SK-N-SH (cell line): Measurements from ENCODE around the gene TBL1XR1. TPM values are rescaled to one million over a fixed set of nuclear protein-coding genes. Genes with fewer than 3 reads are reported as not detected.

Source experiments
- CTCF ChIA-PET: fragments of 300-600, 350-600 bp; formaldehyde crosslinking; extraction: SDS; loops from one replicate; lab custom pipeline; 2021; lab: Yijun Ruan, JAX
- POLR2A ChIA-PET: fragments of 350-600 bp; sonication (Branson Sonifier 250); formaldehyde crosslinking; extraction: SDS; loops from one replicate; lab custom pipeline; 2020; ENCODE audit warnings: antibody characterized with exemption, inconsistent platforms; lab: Yijun Ruan, JAX
- DNase-seq: peaks from one replicate; pipeline ENCODE4 v3.0.0; 2012
- H2AFZ ChIP-seq: fragments of 200-600 bp; sonication (generic); 2 replicates; pipeline ENCODE4 v1.8.1; 2016; ENCODE audit warnings: antibody characterized with exemption, mild to moderate bottlenecking, low read depth
- H3F3A ChIP-seq: fragments of 200-600 bp; sonication (generic); replicated peaks from 2 replicates; pipeline ENCODE3; 2016; ENCODE audit warnings: antibody characterized with exemption, mild to moderate bottlenecking; ENCODE audit not compliant: insufficient read depth
- H3K27ac ChIP-seq, 2 experiments: fragments of 200-500 bp in 1 of 2; fragments of 200-600 bp in 1 of 2; sonication (Bioruptor generic) in 1 of 2; sonication (generic), shearing (Covaris generic) in 1 of 2; 2 replicates each; pipeline versions ENCODE4 v1.5.1 to v1.6.1; 2014 to 2016; ENCODE audit warnings: low read depth in 2 of 2, inconsistent platforms in 1 of 2, low read length in 1 of 2, mild to moderate bottlenecking in 1 of 2, mixed read lengths in 1 of 2
- H3K27me3 ChIP-seq: fragments of 200-600 bp; sonication (generic), shearing (Covaris generic); 2 replicates; pipeline ENCODE4 v1.6.1; 2016; ENCODE audit warnings: mixed run types; ENCODE audit not compliant: insufficient read depth
- H3K36me3 ChIP-seq, 2 experiments: fragments of 200-500 bp in 1 of 2; fragments of 200-600 bp in 1 of 2; sonication (Bioruptor generic) in 1 of 2; sonication (generic) in 1 of 2; replicated peaks in 1 of 2; 2 replicates each; pipeline versions ENCODE3 to v1.5.1; 2014 to 2016; ENCODE audit warnings: low read length in 1 of 2, mild to moderate bottlenecking in 1 of 2; ENCODE audit not compliant: insufficient read depth in 2 of 2, control insufficient read depth in 1 of 2
- H3K4me1 ChIP-seq, 2 experiments: fragments of 200-500 bp in 1 of 2; fragments of 200-600 bp in 1 of 2; sonication (Bioruptor generic) in 1 of 2; sonication (generic), shearing (Covaris generic) in 1 of 2; 2 replicates each; pipeline versions ENCODE4 v1.5.1 to v1.6.1; 2014 to 2016; ENCODE audit warnings: low read depth in 1 of 2, low read length in 1 of 2, mixed run types in 1 of 2; ENCODE audit not compliant: insufficient read depth in 2 of 2, control insufficient read depth in 1 of 2
- H3K4me2 ChIP-seq: fragments of 200-600 bp; sonication (generic), shearing (Covaris generic); 2 replicates; pipeline ENCODE4 v1.6.1; 2017; ENCODE audit warnings: mixed run types
- H3K4me3 ChIP-seq, 2 experiments: fragments of 200-500 bp in 1 of 2; fragments of 200-600 bp in 1 of 2; sonication (Bioruptor generic) in 1 of 2; sonication (generic), shearing (Covaris generic) in 1 of 2; 2 replicates each; pipeline versions ENCODE4 v1.5.1 to v1.8.1; 2014 to 2016; ENCODE audit warnings: low read depth in 2 of 2, inconsistent platforms in 1 of 2, low read length in 1 of 2, mild to moderate bottlenecking in 1 of 2, mixed read lengths in 1 of 2, moderate library complexity in 1 of 2
- H3K79me2 ChIP-seq: fragments of 200-600 bp; sonication (generic); 2 replicates; pipeline ENCODE4 v1.8.1; 2017; ENCODE audit warnings: mild to moderate bottlenecking; ENCODE audit not compliant: insufficient read depth
- H3K9ac ChIP-seq: fragments of 200-600 bp; sonication (generic); 2 replicates; pipeline ENCODE4 v1.6.1; 2017; ENCODE audit warnings: mixed run types
- H3K9me2 ChIP-seq: fragments of 200-600 bp; sonication (generic); 2 replicates; pipeline ENCODE4 v1.6.1; 2017; ENCODE audit warnings: mixed run types
- H3K9me3 ChIP-seq: fragments of 200-600 bp; sonication (generic); 2 replicates; pipeline ENCODE4 v1.6.1; 2017; ENCODE audit warnings: mixed run types, mild to moderate bottlenecking, moderate library complexity
- H4K20me1 ChIP-seq: fragments of 200-600 bp; sonication (generic); 2 replicates; pipeline ENCODE4 v1.6.1; 2017; ENCODE audit warnings: mild to moderate bottlenecking, mixed run types; ENCODE audit not compliant: insufficient read depth
- ELF1 ChIP-seq: IDR thresholded peaks from 2 replicates; pipeline ENCODE4 v1.4.0; 2012
- GABPA ChIP-seq: IDR thresholded peaks from 2 replicates; pipeline ENCODE4 v1.4.0; 2012; ENCODE audit warnings: low read depth, mild to moderate bottlenecking
- GATA2 ChIP-seq: sonication (generic); formaldehyde crosslinking; IDR thresholded peaks from 2 replicates; pipeline ENCODE4 v1.5.0; 2020; ENCODE audit warnings: mild to moderate bottlenecking, missing genetic modification reagents
- RAD21 ChIP-seq: IDR thresholded peaks from 2 replicates; pipeline ENCODE4 v1.6.1; 2012; ENCODE audit warnings: mild to moderate bottlenecking, low read length
- RFX5 ChIP-seq: IDR thresholded peaks from 2 replicates; pipeline ENCODE4 v1.6.1; 2012; ENCODE audit warnings: mild to moderate bottlenecking, improper control_type of control experiment, low read length
- SIN3A ChIP-seq: IDR thresholded peaks from 2 replicates; pipeline ENCODE4 v1.6.1; 2012; ENCODE audit warnings: low read depth, mild to moderate bottlenecking, low read length, moderate library complexity, borderline replicate concordance
- TAF1 ChIP-seq: IDR thresholded peaks from 2 replicates; pipeline ENCODE4 v1.6.1; 2012; ENCODE audit warnings: low read depth, mild to moderate bottlenecking, low read length, moderate library complexity, borderline replicate concordance
- WGBS: methylation state at CpG from one replicate; pipeline ENCODE4 v1.1.6; 2017; ENCODE audit warnings: low lambda C conversion rate; 5-methylcytosine and 5-hydroxymethylcytosine counted together
- polyA plus RNA-seq, 3 experiments: library from polyadenylated mRNA; depleted of rRNA; stranded (reverse); fragments of >200 nt; gene quantifications; 2 replicates each; pipeline ENCODE4 v1.2.3, GENCODE V29; 2012
- TF ChIP-seq, protein P1 (sequence below): IDR thresholded peaks from 2 replicates; pipeline ENCODE4; 2012

Gene TBL1XR1
- polyA plus RNA-seq, 1 of the 3 experiments (the other 2 are of a cell fraction), result 20.9 TPM

DNA sequence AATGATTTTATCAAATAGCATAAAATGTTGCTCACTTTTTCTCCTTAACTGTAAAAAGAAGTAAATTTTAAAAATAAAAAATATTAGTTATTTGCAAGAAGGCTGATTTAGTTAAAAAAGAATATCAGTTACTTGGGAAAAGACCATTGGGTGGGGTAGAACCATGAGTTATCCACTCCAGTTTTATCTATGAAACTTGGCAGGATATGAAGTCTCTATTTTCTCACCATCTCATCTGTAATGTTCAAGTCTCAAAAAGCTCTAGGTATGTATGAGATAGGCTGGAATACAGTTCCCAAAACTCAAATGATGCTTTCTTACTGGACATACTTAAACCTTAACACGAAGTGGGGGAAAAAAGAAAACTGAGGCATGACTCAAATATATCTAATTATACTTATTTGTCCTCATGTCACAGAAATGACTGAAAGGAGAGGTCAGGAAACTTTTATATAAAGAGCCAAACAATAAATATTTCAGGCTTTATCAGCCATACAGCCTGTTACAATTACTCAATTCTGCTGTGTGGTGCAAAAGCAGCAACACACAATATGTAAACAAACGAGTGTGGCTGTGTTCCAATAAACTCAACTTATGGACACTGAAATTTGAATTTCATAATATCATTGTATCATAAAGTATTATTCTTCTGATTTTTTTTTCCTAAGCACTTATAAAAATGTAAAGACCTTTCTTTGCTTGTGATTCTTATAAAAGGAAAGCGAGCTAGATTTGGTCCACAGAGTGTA, 131.8 kb downstream of the TBL1XR1 start:
- Histone ChIP-seq H3K4me1 (peaks cover 0 to 30% of the 10 kb centered on the region in 2 experiments; a peak in 2 of 4 replicates), H4K20me1 (peaks cover 63% of the 10 kb centered on the region), H3F3A (no peaks in the 10 kb centered on the region), H3K9ac (no peak overlapping the region), H3K36me3 (peaks cover 8 to 26% of the 10 kb centered on the region in 2 experiments), H3K4me2 (no peak overlapping the region), H3K9me2 (no peaks in the 10 kb centered on the region), H3K4me3 (no peak overlapping the region), H2AFZ (no peak overlapping the region), H3K27ac (no peak overlapping the region; a peak in 1 of 4 replicates), H3K9me3 (no peaks in the 10 kb centered on the region), H3K27me3 (no peaks in the 10 kb centered on the region), H3K79me2 (peaks cover 82% of the 10 kb centered on the region)
- POLR2A ChIA-PET, result no interaction called here
- DNase-seq, result no peak
- WGBS, result 93% methylated on average over 3 of the region's 3 CpGs
- no peak for TF ChIP-seq SIN3A
- CTCF ChIA-PET, result interaction anchor here (0.6 to 0.9 kb wide), 2 partner anchors 15 to 49 kb away, joined by 3 read pairs; no protein-coding TSS in a partner anchor

DNA sequence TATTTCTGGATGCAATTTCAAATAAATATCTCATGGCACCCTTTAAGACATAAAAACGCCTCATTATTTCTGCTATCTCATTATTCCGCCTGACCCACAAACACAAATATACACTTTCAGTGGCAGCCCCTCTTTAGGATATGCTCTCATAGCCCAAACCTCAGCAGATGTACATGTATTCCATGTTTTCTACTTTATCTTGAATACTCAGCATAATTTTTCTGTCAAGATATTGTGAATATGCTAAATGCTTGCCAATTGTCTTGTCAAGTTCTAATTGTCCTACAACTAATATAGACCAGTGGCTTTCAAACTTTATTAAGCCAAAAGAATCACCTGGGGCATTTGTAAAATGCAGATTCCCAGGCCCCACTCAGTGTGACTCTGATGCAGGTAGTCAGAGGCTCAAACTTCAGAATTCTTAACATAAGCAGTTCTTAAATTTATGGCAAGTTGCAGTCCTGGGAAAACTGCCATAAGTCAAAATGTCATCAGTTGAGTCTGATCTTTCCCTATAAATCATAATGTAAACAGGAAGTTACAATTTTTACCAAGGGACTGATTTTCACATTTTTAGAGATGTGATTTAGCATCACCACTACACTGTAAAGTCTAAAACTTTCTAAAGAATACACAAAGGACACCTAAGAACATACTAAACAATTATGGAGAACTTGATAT, 135.1 kb downstream of the TBL1XR1 start:
- Histone ChIP-seq H3K9me2 (no peaks in the 10 kb centered on the region), H3K27me3 (no peaks in the 10 kb centered on the region), H3K79me2 (peaks cover 55% of the 10 kb centered on the region), H3K4me3 (no peak overlapping the region), H4K20me1 (peaks cover 33% of the 10 kb centered on the region), H3K9ac (no peak overlapping the region), H3K36me3 (peaks cover 18 to 19% of the 10 kb centered on the region in 2 experiments), H3K4me1 (peaks cover 0 to 36% of the 10 kb centered on the region in 2 experiments), H3F3A (no peaks in the 10 kb centered on the region), H3K27ac (no peak overlapping the region), H3K9me3 (no peaks in the 10 kb centered on the region), H3K4me2 (no peak overlapping the region), H2AFZ (no peak overlapping the region)
- TF ChIP-seq GATA2 (CRISPR knock-in tag) (no peak), RAD21 (no peak), GABPA (no peak), TAF1 (no peak), RFX5 (no peak), ELF1 (no peak)
- TF ChIP-seq, protein P1, sequence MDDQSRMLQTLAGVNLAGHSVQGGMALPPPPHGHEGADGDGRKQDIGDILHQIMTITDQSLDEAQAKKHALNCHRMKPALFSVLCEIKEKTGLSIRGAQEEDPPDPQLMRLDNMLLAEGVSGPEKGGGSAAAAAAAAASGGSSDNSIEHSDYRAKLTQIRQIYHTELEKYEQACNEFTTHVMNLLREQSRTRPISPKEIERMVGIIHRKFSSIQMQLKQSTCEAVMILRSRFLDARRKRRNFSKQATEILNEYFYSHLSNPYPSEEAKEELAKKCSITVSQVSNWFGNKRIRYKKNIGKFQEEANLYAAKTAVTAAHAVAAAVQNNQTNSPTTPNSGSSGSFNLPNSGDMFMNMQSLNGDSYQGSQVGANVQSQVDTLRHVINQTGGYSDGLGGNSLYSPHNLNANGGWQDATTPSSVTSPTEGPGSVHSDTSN, result peak; percentile 62
- POLR2A ChIA-PET, result no interaction called here
- CTCF ChIA-PET, result interaction anchor here (0.7 kb wide), 1 partner anchor 1109 kb away, joined by 3 read pairs; no protein-coding TSS in a partner anchor
- 95% methylated on average over 2 of the region's 2 CpGs for WGBS
- DNase-seq, result no peak

DNA sequence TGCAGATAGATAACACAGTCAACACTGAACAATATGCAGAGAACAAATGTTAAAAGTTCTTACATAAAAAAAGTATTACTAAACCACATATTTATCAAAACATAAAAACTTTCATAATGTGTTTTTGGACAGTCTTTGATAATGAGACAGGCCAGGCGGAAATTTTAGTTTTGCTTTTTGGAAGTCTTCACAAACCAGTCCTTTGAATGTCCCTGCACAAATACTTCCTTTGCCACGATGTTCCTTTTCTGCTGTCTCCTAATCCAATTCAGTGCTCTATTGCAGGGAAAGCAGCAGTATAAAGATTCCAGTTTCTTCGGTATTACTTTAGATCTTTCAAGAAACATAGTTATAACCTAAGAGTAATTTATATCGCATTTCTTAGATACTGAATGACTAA, 135.9 kb downstream of the TBL1XR1 start:
- peaks cover 18 to 19% of the 10 kb centered on the region in 2 experiments for H3K36me3 ChIP-seq
- H3K9me2 ChIP-seq, result no peaks in the 10 kb centered on the region
- H3F3A ChIP-seq, result no peaks in the 10 kb centered on the region
- H3K4me3 ChIP-seq, result no peak overlapping the region
- TF ChIP-seq GABPA, result no peak
- POLR2A ChIA-PET, result no interaction called here
- H3K4me2 ChIP-seq, result no peak overlapping the region
- no peaks in the 10 kb centered on the region for H3K9me3 ChIP-seq
- peak overlapping the region in 1 of 2 experiments; percentile 9; a peak in 1 of 4 replicates for H3K27ac ChIP-seq
- WGBS, result 92% methylated on average over 4 of the region's 4 CpGs
- no peak for DNase-seq
- peaks cover 0 to 45% of the 10 kb centered on the region in 2 experiments for H3K4me1 ChIP-seq
- CTCF ChIA-PET, result no interaction called here
- peaks cover 25% of the 10 kb centered on the region for H4K20me1 ChIP-seq
- H3K79me2 ChIP-seq, result peaks cover 55% of the 10 kb centered on the region
- no peaks in the 10 kb centered on the region for H3K27me3 ChIP-seq
- no peak overlapping the region for H3K9ac ChIP-seq
- H2AFZ ChIP-seq, result no peak overlapping the region
